BE2C (cell line): ENCODE results near the gene MRAP2. TPM values are rescaled to one million over a fixed set of nuclear protein-coding genes. Genes with fewer than 3 reads are reported as not detected.

Source experiments
- DNase-seq: peaks from one replicate; pipeline ENCODE4 v3.0.0-alpha.2; 2020
- H3K27me3 ChIP-seq: fragments of 250-450 bp; sonication (Bioruptor Pico); 2 replicates; pipeline ENCODE4 v1.5.1; 2020; ENCODE audit warnings: mild to moderate bottlenecking
- H3K36me3 ChIP-seq: fragments of 250-450 bp; sonication (Bioruptor Pico); 2 replicates; pipeline ENCODE4 v1.5.1; 2020; ENCODE audit warnings: mild to moderate bottlenecking
- H3K4me1 ChIP-seq: fragments of 250-450 bp; sonication (Bioruptor Pico); 2 replicates; pipeline ENCODE4 v1.5.1; 2020
- H3K4me3 ChIP-seq: 2 replicates; pipeline ENCODE4 v1.5.1; 2011; ENCODE audit warnings: low read depth, low read length
- H3K9me3 ChIP-seq: fragments of 250-450 bp; sonication (Bioruptor Pico); 2 replicates; pipeline ENCODE4 v1.5.1; 2020
- polyA plus RNA-seq: library from polyadenylated mRNA; unstranded; fragments of >200 nt; gene quantifications from one replicate; pipeline ENCODE4 v1.2.1, GENCODE V29; 2012; ENCODE audit warnings: low read depth, missing spikeins; ENCODE audit not compliant: insufficient read length, insufficient read depth
- TF ChIP-seq, protein P1 (sequence below): IDR thresholded peaks from 2 replicates; pipeline ENCODE4 v1.5.1; 2012; ENCODE audit warnings: mild to moderate bottlenecking, low read depth, low read length

Gene MRAP2, protein sequence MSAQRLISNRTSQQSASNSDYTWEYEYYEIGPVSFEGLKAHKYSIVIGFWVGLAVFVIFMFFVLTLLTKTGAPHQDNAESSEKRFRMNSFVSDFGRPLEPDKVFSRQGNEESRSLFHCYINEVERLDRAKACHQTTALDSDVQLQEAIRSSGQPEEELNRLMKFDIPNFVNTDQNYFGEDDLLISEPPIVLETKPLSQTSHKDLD
- 3.4 TPM for polyA plus RNA-seq

DNA sequence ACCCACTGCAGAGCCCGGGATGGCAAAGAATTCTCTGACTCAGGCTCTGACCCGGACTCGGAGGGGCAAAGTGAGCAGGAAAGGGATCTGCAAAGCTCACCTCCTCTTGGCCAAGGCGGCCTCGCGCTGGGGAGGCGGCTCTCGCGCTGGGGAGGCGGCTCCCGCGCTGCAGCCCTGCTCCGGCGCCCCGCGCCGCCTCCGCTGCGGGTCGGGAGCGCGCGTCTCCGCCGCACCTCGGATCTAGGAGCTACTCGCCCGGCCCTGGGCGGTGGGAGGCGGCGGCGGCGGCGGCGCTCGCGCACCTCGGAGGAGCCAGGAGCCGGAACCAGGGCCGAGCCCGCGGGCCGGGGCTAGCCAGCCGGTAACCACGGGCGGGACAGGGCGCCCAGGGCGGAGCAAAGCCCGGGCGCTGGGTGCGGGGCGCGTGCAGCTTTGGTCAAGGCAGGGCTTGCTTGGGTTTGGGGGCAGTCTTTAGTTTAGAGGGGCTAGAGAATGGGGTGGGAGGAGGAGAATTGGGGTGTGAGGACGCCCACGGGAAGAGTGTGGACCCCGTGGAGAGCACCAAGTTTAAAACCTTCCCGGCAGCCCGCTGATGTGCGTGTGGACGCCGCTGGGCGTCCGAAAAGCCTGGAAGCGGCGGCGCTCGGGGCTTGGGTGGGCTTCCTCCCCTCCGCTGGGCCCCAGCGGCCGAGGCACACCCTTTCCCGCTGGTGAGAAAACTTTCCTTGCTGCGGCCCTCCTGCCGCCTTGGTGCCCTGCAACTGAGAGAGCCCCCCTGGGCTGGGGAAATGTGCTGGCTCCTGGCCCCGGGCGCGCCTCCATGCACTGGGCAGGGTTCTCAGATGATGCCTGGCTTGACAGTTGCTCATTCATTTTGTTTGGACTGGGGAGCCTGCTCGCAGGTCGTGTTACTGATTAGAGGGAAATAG, at the start of gene MRAP2:
TSS of gene MRAP2 (plus strand) at position 250 of the 929 bp plus-strand sequence. CDS start 21,547 bp downstream, outside the sequence.
- Histone ChIP-seq H3K27me3 (no peaks in the 10 kb centered on the region), H3K36me3 (no peaks in the 10 kb centered on the region), H3K4me1 (peaks cover 4% of the 10 kb centered on the region), H3K9me3 (peaks cover 4% of the 10 kb centered on the region; the same call in 1 of the 2 replicates), H3K4me3 (peak within 1 kb of the TSS; percentile 86)
- peak; percentile 65 for DNase-seq
- TF ChIP-seq, protein P1, sequence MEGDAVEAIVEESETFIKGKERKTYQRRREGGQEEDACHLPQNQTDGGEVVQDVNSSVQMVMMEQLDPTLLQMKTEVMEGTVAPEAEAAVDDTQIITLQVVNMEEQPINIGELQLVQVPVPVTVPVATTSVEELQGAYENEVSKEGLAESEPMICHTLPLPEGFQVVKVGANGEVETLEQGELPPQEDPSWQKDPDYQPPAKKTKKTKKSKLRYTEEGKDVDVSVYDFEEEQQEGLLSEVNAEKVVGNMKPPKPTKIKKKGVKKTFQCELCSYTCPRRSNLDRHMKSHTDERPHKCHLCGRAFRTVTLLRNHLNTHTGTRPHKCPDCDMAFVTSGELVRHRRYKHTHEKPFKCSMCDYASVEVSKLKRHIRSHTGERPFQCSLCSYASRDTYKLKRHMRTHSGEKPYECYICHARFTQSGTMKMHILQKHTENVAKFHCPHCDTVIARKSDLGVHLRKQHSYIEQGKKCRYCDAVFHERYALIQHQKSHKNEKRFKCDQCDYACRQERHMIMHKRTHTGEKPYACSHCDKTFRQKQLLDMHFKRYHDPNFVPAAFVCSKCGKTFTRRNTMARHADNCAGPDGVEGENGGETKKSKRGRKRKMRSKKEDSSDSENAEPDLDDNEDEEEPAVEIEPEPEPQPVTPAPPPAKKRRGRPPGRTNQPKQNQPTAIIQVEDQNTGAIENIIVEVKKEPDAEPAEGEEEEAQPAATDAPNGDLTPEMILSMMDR, result no peak

DNA sequence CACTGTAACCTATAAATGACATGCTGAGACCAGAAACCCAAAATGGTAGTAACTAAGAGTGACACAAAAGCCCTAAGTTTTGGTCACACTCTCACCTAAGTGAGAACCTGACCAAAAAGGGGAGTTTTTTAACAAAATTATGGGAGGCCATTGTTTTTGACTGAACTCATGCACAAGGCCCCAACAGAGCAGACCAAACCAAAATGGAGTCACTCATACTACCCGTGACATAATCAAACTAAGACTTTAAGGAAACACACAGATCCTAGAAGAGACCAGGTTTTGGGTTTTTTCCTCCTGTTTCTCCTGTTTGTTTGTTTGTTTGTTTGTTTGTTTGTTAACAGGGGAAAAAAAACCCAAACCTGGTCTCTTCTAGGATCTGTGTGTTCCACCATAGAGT, 49.2 kb upstream of the MRAP2 start:
- H3K27me3 ChIP-seq, result no peaks in the 10 kb centered on the region
- H3K4me3 ChIP-seq, result no peak overlapping the region
- no peak for DNase-seq
- peaks cover 2% of the 10 kb centered on the region; the same call in 1 of the 2 replicates for H3K4me1 ChIP-seq
- H3K36me3 ChIP-seq, result no peaks in the 10 kb centered on the region
- TF ChIP-seq, protein P1, result no peak
- no peaks in the 10 kb centered on the region for H3K9me3 ChIP-seq

DNA sequence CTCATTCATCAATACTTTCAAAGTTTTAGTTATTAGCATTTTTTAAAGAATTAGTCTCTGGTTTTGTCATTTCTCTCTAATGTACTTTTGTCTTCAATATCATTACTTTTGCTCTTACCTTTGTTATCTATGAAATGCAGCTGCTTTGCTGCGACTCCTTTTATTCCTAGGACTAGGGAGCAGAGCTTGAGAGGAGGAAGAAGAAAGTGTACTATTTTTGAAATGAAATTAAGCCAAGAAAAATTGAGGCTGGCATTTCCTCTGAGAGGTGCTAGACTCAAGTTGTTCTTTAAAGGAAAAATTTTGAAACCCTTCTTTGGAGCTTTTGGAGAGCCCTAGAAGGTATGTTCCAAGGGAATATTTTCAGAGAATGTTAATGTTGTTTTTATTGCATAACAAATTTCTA, 48.3 kb upstream of the MRAP2 start:
- H3K36me3 ChIP-seq, result no peaks in the 10 kb centered on the region
- TF ChIP-seq, protein P1, result no peak

DNA sequence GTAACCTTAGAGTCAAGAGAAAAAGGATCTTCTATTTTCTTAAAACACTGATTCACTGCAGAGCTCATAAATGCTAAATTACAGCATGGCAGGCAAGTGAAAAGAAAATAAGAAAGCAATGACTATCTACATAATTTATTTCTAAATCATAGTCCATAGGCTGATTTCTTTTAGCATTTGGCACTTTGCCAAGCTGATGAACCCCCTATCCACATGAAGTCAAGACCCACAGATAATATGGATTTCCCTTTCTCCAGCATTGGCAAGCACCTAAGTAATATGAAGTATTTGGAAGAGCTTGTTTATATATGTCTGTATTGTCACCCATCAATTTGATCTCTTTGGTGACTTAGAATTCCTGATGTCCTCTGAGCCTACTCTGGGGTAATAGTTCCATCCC, 47.9 kb upstream of the MRAP2 start:
- H3K4me3 ChIP-seq, result no peak overlapping the region

More for the DNA sequence above, 48.3 kb upstream of the MRAP2 start:
- DNase-seq, result no peak
- Histone ChIP-seq H3K9me3 (no peaks in the 10 kb centered on the region; the same call in 1 of the 2 replicates), H3K4me1 (peaks cover 2% of the 10 kb centered on the region; the same call in 1 of the 2 replicates), H3K27me3 (no peaks in the 10 kb centered on the region), H3K4me3 (no peak overlapping the region)

GRCh38 chr6:83998021-83998584, 35.5 kb upstream of the MRAP2 start:
- Histone ChIP-seq H3K9me3 (no peaks in the 10 kb centered on the region; the same call in 1 of the 2 replicates), H3K4me3 (no peak overlapping the region), H3K36me3 (no peaks in the 10 kb centered on the region), H3K27me3 (no peaks in the 10 kb centered on the region), H3K4me1 (peaks cover 5% of the 10 kb centered on the region)
- no peak for DNase-seq
- TF ChIP-seq, protein P1, result no peak

More for the DNA sequence above, 47.9 kb upstream of the MRAP2 start:
- Histone ChIP-seq H3K4me1 (peaks cover 2% of the 10 kb centered on the region; the same call in 1 of the 2 replicates), H3K27me3 (no peaks in the 10 kb centered on the region), H3K36me3 (no peaks in the 10 kb centered on the region), H3K9me3 (no peaks in the 10 kb centered on the region; the same call in 1 of the 2 replicates)
- no peak for DNase-seq
- TF ChIP-seq, protein P1, result no peak
